Measurements from ENCODE around the gene CSNK1A1. TPM values are rescaled to one million over a fixed set of nuclear protein-coding genes. Genes with fewer than 3 reads are reported as not detected.

CSNK1A1 gene
- total RNA-seq, 1 donor from 2014 or later, result 224 TPM

GRCh38 chr5:149580808-149581191 is 29.6 kb upstream of the CSNK1A1 start:
- peaks cover 21% of the 10 kb centered on the region for H3K4me1 Mint-ChIP-seq (ENCODE audit: unreplicated experiment)

GRCh38 chr5:149578896-149579295 is 27.7 kb upstream of the CSNK1A1 start:
- no peak for DNase-seq (ENCODE audit: extremely low spot score, unreplicated experiment)
- peaks cover 7% of the 10 kb centered on the region for H3K27me3 Mint-ChIP-seq
- peaks cover 21% of the 10 kb centered on the region for H3K4me1 Mint-ChIP-seq (ENCODE audit: unreplicated experiment)
- TF ChIP-seq CTCF (conservative IDR thresholded peaks at IDR 0.05), result no peak
- no peaks in the 10 kb centered on the region for H3K9me3 Mint-ChIP-seq
- H3K36me3 Mint-ChIP-seq, result no peaks in the 10 kb centered on the region
- peak overlapping the region; percentile 25 for H3K4me3 Mint-ChIP-seq
- peak overlapping the region; percentile 29 for H3K27ac Mint-ChIP-seq

More at GRCh38 chr5:149580808-149581191, 29.6 kb upstream of the CSNK1A1 start:
- peaks cover 7% of the 10 kb centered on the region for H3K27me3 Mint-ChIP-seq
- H3K9me3 Mint-ChIP-seq, result no peaks in the 10 kb centered on the region
- TF ChIP-seq CTCF (conservative IDR thresholded peaks at IDR 0.05), result no peak
- DNase-seq (ENCODE audit: extremely low spot score, unreplicated experiment), result no peak
- peak overlapping the region; percentile 82 for H3K27ac Mint-ChIP-seq
- no peaks in the 10 kb centered on the region for H3K36me3 Mint-ChIP-seq
- H3K4me3 Mint-ChIP-seq, result peak overlapping the region; percentile 83

GRCh38 chr5:149576021-149576420 is 24.8 kb upstream of the CSNK1A1 start:
- Mint-ChIP-seq H3K27ac (no peak overlapping the region), H3K36me3 (no peaks in the 10 kb centered on the region), H3K27me3 (peaks cover 7% of the 10 kb centered on the region), H3K9me3 (no peaks in the 10 kb centered on the region), H3K4me3 (no peak overlapping the region), H3K4me1 (ENCODE audit: unreplicated experiment) (peaks cover 13% of the 10 kb centered on the region)
- DNase-seq (ENCODE audit: extremely low spot score, unreplicated experiment), result no peak
- no peak for TF ChIP-seq CTCF (conservative IDR thresholded peaks at IDR 0.05)

GRCh38 chr5:149575131-149575530 is 23.9 kb upstream of the CSNK1A1 start:
- H3K4me3 Mint-ChIP-seq, result no peak overlapping the region
- H3K27ac Mint-ChIP-seq, result no peak overlapping the region
- no peak for DNase-seq (ENCODE audit: extremely low spot score, unreplicated experiment)
- no peak for TF ChIP-seq CTCF (conservative IDR thresholded peaks at IDR 0.05)
- H3K36me3 Mint-ChIP-seq, result no peaks in the 10 kb centered on the region
- H3K4me1 Mint-ChIP-seq (ENCODE audit: unreplicated experiment), result peaks cover 5% of the 10 kb centered on the region
- H3K9me3 Mint-ChIP-seq, result no peaks in the 10 kb centered on the region
- H3K27me3 Mint-ChIP-seq, result no peaks in the 10 kb centered on the region

- H3K36me3 Mint-ChIP-seq, result no peaks in the 10 kb centered on the region
Measured at GRCh38 chr5:149572576-149573231, 21.5 kb upstream of the CSNK1A1 start.

More at GRCh38 chr5:149572576-149573231, 21.5 kb upstream of the CSNK1A1 start:
- Mint-ChIP-seq H3K9me3 (no peaks in the 10 kb centered on the region), H3K4me3 (no peak overlapping the region), H3K27me3 (no peaks in the 10 kb centered on the region), H3K27ac (no peak overlapping the region), H3K4me1 (ENCODE audit: unreplicated experiment) (no peaks in the 10 kb centered on the region)
- no peak for TF ChIP-seq CTCF (conservative IDR thresholded peaks at IDR 0.05)
- no peak for DNase-seq (ENCODE audit: extremely low spot score, unreplicated experiment)
